GM23338 (cell line): ENCODE data around the gene THSD7A.
"Not testable (repeated sequence)": the region's sequence is repeated elsewhere in the genome, so short reads cannot be mapped to it uniquely, and the experiment has no call there.

ENCODE experiments used
- CREB1 ChIP-seq: fragments of 250-450 bp; sonication (Bioruptor Pico); IDR thresholded peaks from 2 replicates; pipeline ENCODE4 v1.5.0; 2020; ENCODE audit warnings: low read depth, mild to moderate bottlenecking, moderate library complexity
- EZH2 ChIP-seq: fragments of 200-600 bp; sonication (generic); IDR thresholded peaks from one replicate; pipeline ENCODE4 v1.8.0; 2017; ENCODE audit warnings: antibody characterized with exemption, mild to moderate bottlenecking, low read depth; ENCODE audit not compliant: unreplicated experiment
- EZH2phosphoT487 ChIP-seq: fragments of 200-600 bp; sonication (generic); IDR thresholded peaks from one replicate; pipeline ENCODE4 v1.8.1; 2018; ENCODE audit warnings: antibody characterized with exemption; ENCODE audit not compliant: unreplicated experiment
- JUNB ChIP-seq: IDR thresholded peaks from one replicate; pipeline ENCODE4 v1.6.1; 2016; ENCODE audit warnings: antibody characterized with exemption; ENCODE audit not compliant: unreplicated experiment
- NANOG ChIP-seq: IDR thresholded peaks from 2 replicates; pipeline ENCODE4 v1.6.1; 2016; ENCODE audit warnings: antibody characterized with exemption, borderline replicate concordance
- POLR2AphosphoS5 ChIP-seq: IDR thresholded peaks from 2 replicates; pipeline ENCODE4 v1.6.1; 2016; ENCODE audit warnings: antibody characterized with exemption, low read depth
- ZNF114 ChIP-seq: fragments of 250-450 bp; sonication (Bioruptor Pico); IDR thresholded peaks from 2 replicates; pipeline ENCODE4 v1.5.0; 2020; ENCODE audit warnings: mild to moderate bottlenecking, moderate library complexity
- TF ChIP-seq, protein P1 (sequence below), 2 experiments: fragments of 200-600 bp in 1 of 2; sonication (generic) in 1 of 2; conservative IDR thresholded peaks; 2 replicates each; pipeline versions ENCODE4 v1.5.1 to v1.6.1; 2016 to 2017; ENCODE audit warnings: antibody characterized with exemption in 2 of 2, low read depth in 2 of 2, mild to moderate bottlenecking in 2 of 2, moderate library complexity in 1 of 2
- TF ChIP-seq, protein P2 (sequence below): IDR thresholded peaks from one replicate; pipeline ENCODE4 v1.6.1; 2018; ENCODE audit warnings: antibody characterized with exemption; ENCODE audit not compliant: unreplicated experiment

DNA sequence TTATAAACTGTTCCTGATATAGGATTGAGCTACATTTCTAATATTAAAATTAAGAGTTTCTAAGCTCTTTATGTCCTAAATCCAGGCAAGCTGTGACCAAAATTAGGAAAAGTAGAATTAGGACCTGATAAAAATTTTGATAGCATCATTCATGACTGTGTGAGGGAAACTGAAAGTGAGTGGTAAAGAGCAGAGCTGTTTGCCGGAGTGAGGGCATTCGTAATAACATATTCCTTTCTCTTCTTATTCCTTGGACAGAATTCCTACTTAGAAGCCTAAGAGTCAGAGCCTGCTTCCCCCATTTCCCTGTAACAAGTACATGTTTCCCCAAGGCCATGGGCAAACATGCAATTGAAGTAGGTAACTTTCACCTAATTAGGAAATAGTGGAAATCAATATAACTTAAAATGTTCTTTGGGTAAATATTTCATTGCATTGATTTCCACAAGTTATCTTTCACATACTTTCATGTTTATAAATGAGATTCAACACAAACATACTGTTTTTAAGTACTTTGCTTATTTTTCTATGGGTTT, 310.0 kb downstream of the THSD7A start:
- not testable (repeated sequence) for TF ChIP-seq POLR2AphosphoS5; EZH2; EZH2phosphoT487; NANOG; ZNF114 (CRISPR knock-in tag); CREB1; JUNB
- TF ChIP-seq, protein P1, sequence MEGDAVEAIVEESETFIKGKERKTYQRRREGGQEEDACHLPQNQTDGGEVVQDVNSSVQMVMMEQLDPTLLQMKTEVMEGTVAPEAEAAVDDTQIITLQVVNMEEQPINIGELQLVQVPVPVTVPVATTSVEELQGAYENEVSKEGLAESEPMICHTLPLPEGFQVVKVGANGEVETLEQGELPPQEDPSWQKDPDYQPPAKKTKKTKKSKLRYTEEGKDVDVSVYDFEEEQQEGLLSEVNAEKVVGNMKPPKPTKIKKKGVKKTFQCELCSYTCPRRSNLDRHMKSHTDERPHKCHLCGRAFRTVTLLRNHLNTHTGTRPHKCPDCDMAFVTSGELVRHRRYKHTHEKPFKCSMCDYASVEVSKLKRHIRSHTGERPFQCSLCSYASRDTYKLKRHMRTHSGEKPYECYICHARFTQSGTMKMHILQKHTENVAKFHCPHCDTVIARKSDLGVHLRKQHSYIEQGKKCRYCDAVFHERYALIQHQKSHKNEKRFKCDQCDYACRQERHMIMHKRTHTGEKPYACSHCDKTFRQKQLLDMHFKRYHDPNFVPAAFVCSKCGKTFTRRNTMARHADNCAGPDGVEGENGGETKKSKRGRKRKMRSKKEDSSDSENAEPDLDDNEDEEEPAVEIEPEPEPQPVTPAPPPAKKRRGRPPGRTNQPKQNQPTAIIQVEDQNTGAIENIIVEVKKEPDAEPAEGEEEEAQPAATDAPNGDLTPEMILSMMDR (conservative IDR thresholded peaks at IDR 0.05; ENCODE audit: low read depth in 2 of 2) = not testable (repeated sequence)
- TF ChIP-seq, protein P2, sequence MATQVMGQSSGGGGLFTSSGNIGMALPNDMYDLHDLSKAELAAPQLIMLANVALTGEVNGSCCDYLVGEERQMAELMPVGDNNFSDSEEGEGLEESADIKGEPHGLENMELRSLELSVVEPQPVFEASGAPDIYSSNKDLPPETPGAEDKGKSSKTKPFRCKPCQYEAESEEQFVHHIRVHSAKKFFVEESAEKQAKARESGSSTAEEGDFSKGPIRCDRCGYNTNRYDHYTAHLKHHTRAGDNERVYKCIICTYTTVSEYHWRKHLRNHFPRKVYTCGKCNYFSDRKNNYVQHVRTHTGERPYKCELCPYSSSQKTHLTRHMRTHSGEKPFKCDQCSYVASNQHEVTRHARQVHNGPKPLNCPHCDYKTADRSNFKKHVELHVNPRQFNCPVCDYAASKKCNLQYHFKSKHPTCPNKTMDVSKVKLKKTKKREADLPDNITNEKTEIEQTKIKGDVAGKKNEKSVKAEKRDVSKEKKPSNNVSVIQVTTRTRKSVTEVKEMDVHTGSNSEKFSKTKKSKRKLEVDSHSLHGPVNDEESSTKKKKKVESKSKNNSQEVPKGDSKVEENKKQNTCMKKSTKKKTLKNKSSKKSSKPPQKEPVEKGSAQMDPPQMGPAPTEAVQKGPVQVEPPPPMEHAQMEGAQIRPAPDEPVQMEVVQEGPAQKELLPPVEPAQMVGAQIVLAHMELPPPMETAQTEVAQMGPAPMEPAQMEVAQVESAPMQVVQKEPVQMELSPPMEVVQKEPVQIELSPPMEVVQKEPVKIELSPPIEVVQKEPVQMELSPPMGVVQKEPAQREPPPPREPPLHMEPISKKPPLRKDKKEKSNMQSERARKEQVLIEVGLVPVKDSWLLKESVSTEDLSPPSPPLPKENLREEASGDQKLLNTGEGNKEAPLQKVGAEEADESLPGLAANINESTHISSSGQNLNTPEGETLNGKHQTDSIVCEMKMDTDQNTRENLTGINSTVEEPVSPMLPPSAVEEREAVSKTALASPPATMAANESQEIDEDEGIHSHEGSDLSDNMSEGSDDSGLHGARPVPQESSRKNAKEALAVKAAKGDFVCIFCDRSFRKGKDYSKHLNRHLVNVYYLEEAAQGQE = not testable (repeated sequence)
